ENCODE measurements around the gene AFAP1L1.

Gene AFAP1L1

GRCh38 chr5:149280802-149281201 is 9.1 kb downstream of the AFAP1L1 start:
- Histone ChIP-seq H3K27ac (no peak overlapping the region), H3K4me3 (ENCODE audit: low read depth in 1 of 2, low read length in 1 of 2) (no peak overlapping the region), H3K27me3 (peaks cover 24% of the 10 kb centered on the region), H3K36me3 (no peaks in the 10 kb centered on the region), H3K9me3 (no peaks in the 10 kb centered on the region), H3K4me1 (ENCODE audit: control insufficient read depth in 1 of 2, insufficient read depth in 1 of 2, low read depth in 1 of 2, low read length in 1 of 2) (no peaks in the 10 kb centered on the region)
- TF ChIP-seq CTCF (IDR thresholded peaks at IDR 0.05), result no peak

GRCh38 chr5:149282027-149282965 is 10.6 kb downstream of the AFAP1L1 start:
- no peak overlapping the region for H3K4me3 ChIP-seq (ENCODE audit: low read depth in 1 of 2, low read length in 1 of 2)
- TF ChIP-seq CTCF (IDR thresholded peaks at IDR 0.05), result no peak
- peaks cover 10% of the 10 kb centered on the region for H3K27me3 ChIP-seq
- H3K36me3 ChIP-seq, result no peaks in the 10 kb centered on the region
- no peaks in the 10 kb centered on the region for H3K4me1 ChIP-seq (ENCODE audit: control insufficient read depth in 1 of 2, insufficient read depth in 1 of 2, low read depth in 1 of 2, low read length in 1 of 2)
- H3K27ac ChIP-seq, result no peak overlapping the region
- no peaks in the 10 kb centered on the region for H3K9me3 ChIP-seq

GRCh38 chr5:149282966-149283332 is 11.3 kb downstream of the AFAP1L1 start:
- H3K27ac ChIP-seq, result no peak overlapping the region
- no peaks in the 10 kb centered on the region for H3K9me3 ChIP-seq
- no peaks in the 10 kb centered on the region for H3K36me3 ChIP-seq
- H3K27me3 ChIP-seq, result peaks cover 4% of the 10 kb centered on the region
- no peak for TF ChIP-seq CTCF (IDR thresholded peaks at IDR 0.05)
- no peak overlapping the region for H3K4me3 ChIP-seq (ENCODE audit: low read depth in 1 of 2, low read length in 1 of 2)
- H3K4me1 ChIP-seq (ENCODE audit: control insufficient read depth in 1 of 2, insufficient read depth in 1 of 2, low read depth in 1 of 2, low read length in 1 of 2), result no peaks in the 10 kb centered on the region

GRCh38 chr5:149283626-149284480 is 12.2 kb downstream of the AFAP1L1 start:
- no peaks in the 10 kb centered on the region for H3K9me3 ChIP-seq
- no peaks in the 10 kb centered on the region for H3K27me3 ChIP-seq
- H3K4me1 ChIP-seq (ENCODE audit: control insufficient read depth in 1 of 2, insufficient read depth in 1 of 2, low read depth in 1 of 2, low read length in 1 of 2), result peaks cover 0 to 2% of the 10 kb centered on the region in 2 experiments
- TF ChIP-seq CTCF (IDR thresholded peaks at IDR 0.05), result no peak
- H3K27ac ChIP-seq, result no peak overlapping the region
- no peaks in the 10 kb centered on the region for H3K36me3 ChIP-seq
- H3K4me3 ChIP-seq (ENCODE audit: low read depth in 1 of 2, low read length in 1 of 2), result no peak overlapping the region

GRCh38 chr5:149284501-149284900 is 12.8 kb downstream of the AFAP1L1 start:
- TF ChIP-seq CTCF (IDR thresholded peaks at IDR 0.05), result no peak
- Histone ChIP-seq H3K27me3 (no peaks in the 10 kb centered on the region), H3K4me1 (ENCODE audit: control insufficient read depth in 1 of 2, insufficient read depth in 1 of 2, low read depth in 1 of 2, low read length in 1 of 2) (peaks cover 3 to 8% of the 10 kb centered on the region in 2 experiments), H3K4me3 (ENCODE audit: low read depth in 1 of 2, low read length in 1 of 2) (no peak overlapping the region), H3K27ac (no peak overlapping the region), H3K36me3 (no peaks in the 10 kb centered on the region), H3K9me3 (no peaks in the 10 kb centered on the region)

Data from neutrophil (primary cell).